H9 (cell line): ENCODE results near the gene ILDR1. TPM values are rescaled to one million over a fixed set of nuclear protein-coding genes. Genes with fewer than 3 reads are reported as not detected.

Experiments
- DNase-seq: peaks from one replicate; pipeline ENCODE4 v3.0.0-alpha.2; 2017
- H2AFZ ChIP-seq: one replicate; pipeline ENCODE4 v1.6.1; 2013; ENCODE audit warnings: mild to moderate bottlenecking, low read length, control low read depth, moderate library complexity
- H2AK5ac ChIP-seq: 2 replicates; pipeline ENCODE4 v1.6.1; 2013; ENCODE audit warnings: low read length, control low read depth, mixed read lengths; ENCODE audit not compliant: insufficient read length
- H2BK120ac ChIP-seq: one replicate; pipeline ENCODE4 v1.6.1; 2013; ENCODE audit warnings: low read depth, mild to moderate bottlenecking, low read length, control low read depth, inconsistent platforms; ENCODE audit not compliant: poor library complexity, severe bottlenecking
- H2BK12ac ChIP-seq: 2 replicates; pipeline ENCODE4 v1.6.1; 2013; ENCODE audit warnings: low read length, control low read depth, mixed read lengths, low read depth; ENCODE audit not compliant: insufficient read length
- H2BK15ac ChIP-seq: 2 replicates; pipeline ENCODE4 v1.6.1; 2013; ENCODE audit warnings: low read depth, low read length, control low read depth
- H2BK20ac ChIP-seq: one replicate; pipeline ENCODE4 v1.6.1; 2013; ENCODE audit warnings: low read depth, mild to moderate bottlenecking, low read length, control low read depth, inconsistent platforms; ENCODE audit not compliant: poor library complexity, severe bottlenecking
- H2BK5ac ChIP-seq: 2 replicates; pipeline ENCODE4 v1.6.1; 2013; ENCODE audit warnings: low read length, control low read depth, mixed read lengths; ENCODE audit not compliant: insufficient read length
- H3K14ac ChIP-seq: 2 replicates; pipeline ENCODE4 v1.6.1; 2013; ENCODE audit warnings: low read length, control low read depth; ENCODE audit not compliant: insufficient read depth
- H3K18ac ChIP-seq: 2 replicates; pipeline ENCODE4 v1.6.1; 2013; ENCODE audit warnings: low read depth, mild to moderate bottlenecking, mixed read lengths, low read length, control low read depth; ENCODE audit not compliant: insufficient read length
- H3K23ac ChIP-seq: 2 replicates; pipeline ENCODE4 v1.6.1; 2013; ENCODE audit warnings: low read length, control low read depth, mixed read lengths, low read depth; ENCODE audit not compliant: insufficient read length
- H3K23me2 ChIP-seq: 2 replicates; pipeline ENCODE4 v1.6.1; 2013; ENCODE audit warnings: low read depth, mild to moderate bottlenecking, mixed read lengths, low read length, control low read depth; ENCODE audit not compliant: insufficient read length, poor library complexity, severe bottlenecking
- H3K27ac ChIP-seq: 2 replicates; pipeline ENCODE4 v1.5.1; 2013; ENCODE audit warnings: low read length, control low read depth, mixed read lengths, low read depth; ENCODE audit not compliant: insufficient read length
- H3K27me3 ChIP-seq: 2 replicates; pipeline ENCODE4 v1.6.1; 2013; ENCODE audit warnings: low read length, control low read depth, inconsistent platforms; ENCODE audit not compliant: insufficient read depth
- H3K4ac ChIP-seq: 2 replicates; pipeline ENCODE4 v1.6.1; 2013; ENCODE audit warnings: low read depth, mild to moderate bottlenecking, control low read depth, inconsistent platforms, low read length, moderate library complexity
- H3K4me1 ChIP-seq: 2 replicates; pipeline ENCODE4 v1.6.1; 2013; ENCODE audit warnings: low read length, control low read depth, inconsistent platforms; ENCODE audit not compliant: insufficient read depth
- H3K4me2 ChIP-seq: 2 replicates; pipeline ENCODE4 v1.6.1; 2013; ENCODE audit warnings: low read length, control low read depth, mixed read lengths; ENCODE audit not compliant: insufficient read length, insufficient read depth
- H3K56ac ChIP-seq: 2 replicates; pipeline ENCODE4 v1.6.1; 2013; ENCODE audit warnings: low read depth, mild to moderate bottlenecking, mixed read lengths, low read length, control low read depth; ENCODE audit not compliant: insufficient read length
- H3K79me1 ChIP-seq: 2 replicates; pipeline ENCODE4 v1.6.1; 2013; ENCODE audit warnings: low read depth, mild to moderate bottlenecking, moderate library complexity, low read length, control low read depth, inconsistent platforms; ENCODE audit not compliant: insufficient read depth, poor library complexity, severe bottlenecking
- H3K79me2 ChIP-seq: 2 replicates; pipeline ENCODE4 v1.6.1; 2013; ENCODE audit warnings: low read length, control low read depth, inconsistent platforms; ENCODE audit not compliant: insufficient read depth
- H3K9ac ChIP-seq: 2 replicates; pipeline ENCODE4 v1.6.1; 2013; ENCODE audit warnings: low read length, control low read depth, mixed read lengths; ENCODE audit not compliant: insufficient read length; ENCODE audit errors: extremely low read depth
- H3K9me3 ChIP-seq: one replicate; pipeline ENCODE4 v1.6.1; 2013; ENCODE audit warnings: low read depth, low read length, inconsistent platforms; ENCODE audit not compliant: control insufficient read depth
- H3T11ph ChIP-seq: one replicate; pipeline ENCODE4 v1.6.1; 2013; ENCODE audit warnings: mild to moderate bottlenecking, low read length, control low read depth, inconsistent platforms
- H4K20me1 ChIP-seq: one replicate; pipeline ENCODE4 v1.6.1; 2013; ENCODE audit not compliant: control insufficient read depth, insufficient read length, insufficient read depth
- H4K5ac ChIP-seq: 2 replicates; pipeline ENCODE4 v1.6.1; 2013; ENCODE audit warnings: low read depth, mild to moderate bottlenecking, mixed read lengths, low read length, control low read depth; ENCODE audit not compliant: insufficient read length
- H4K8ac ChIP-seq: replicated peaks from 2 replicates; pipeline ENCODE4 v1.6.1; 2013; ENCODE audit warnings: low read length, control low read depth, mixed read lengths, low read depth; ENCODE audit not compliant: insufficient read length
- H4K91ac ChIP-seq: 2 replicates; pipeline ENCODE4 v1.6.1; 2013; ENCODE audit warnings: low read depth, mild to moderate bottlenecking, moderate library complexity, mixed read lengths, low read length, control low read depth; ENCODE audit not compliant: insufficient read length
- H3K27ac Mint-ChIP-seq, 3 experiments: 2 replicates in 2 of 3; 3 replicates in 1 of 3; pipeline ENCODE4 v1.8.0; 2020 to 2021; ENCODE audit warnings: mixed read lengths in 3 of 3, mild to moderate bottlenecking in 1 of 3, moderate library complexity in 1 of 3
- H3K27me3 Mint-ChIP-seq: 2 replicates; pipeline ENCODE4 v1.8.0; 2021; ENCODE audit warnings: low read depth, mild to moderate bottlenecking, moderate library complexity, mixed read lengths
- H3K36me3 Mint-ChIP-seq, 3 experiments: 2 replicates in 2 of 3; 3 replicates in 1 of 3; pipeline ENCODE4 v1.8.0; 2020 to 2021; ENCODE audit warnings: low read depth in 3 of 3, mixed read lengths in 3 of 3; ENCODE audit not compliant: insufficient read depth in 1 of 3
- H3K4me1 Mint-ChIP-seq, 2 experiments: 2 replicates each; pipeline ENCODE4 v1.8.0; 2020; ENCODE audit warnings: mixed read lengths in 2 of 2
- H3K4me3 Mint-ChIP-seq, 2 experiments: 2 replicates in 1 of 2; 3 replicates in 1 of 2; pipeline ENCODE4 v1.8.0; 2020 to 2021; ENCODE audit warnings: mild to moderate bottlenecking in 2 of 2, mixed read lengths in 2 of 2, moderate library complexity in 1 of 2
- H3K9me3 Mint-ChIP-seq, 2 experiments: 2 replicates in 1 of 2; 3 replicates in 1 of 2; pipeline ENCODE4 v1.8.0; 2020; ENCODE audit warnings: mild to moderate bottlenecking in 2 of 2, mixed read lengths in 2 of 2, moderate library complexity in 1 of 2
- WGBS: extraction: QIAGEN DNeasy Blood & Tissue Kit; methylation state at CpG from one replicate; pipeline ENCODE4 v1.1.7; 2013; ENCODE audit warnings: missing lambda C conversion rate, low lambda C conversion rate, mixed read lengths; ENCODE audit not compliant: insufficient read length; ENCODE audit errors: extremely low coverage; 5-methylcytosine and 5-hydroxymethylcytosine counted together
- total RNA-seq: library from RNA; stranded (reverse); gene quantifications from 2 replicates; pipeline ENCODE4 v1.2.1, GENCODE V29; 2021
- TF ChIP-seq, protein P1 (sequence below): fragments of 200-600 bp; sonication (generic); conservative IDR thresholded peaks from 3 replicates; pipeline ENCODE4 v1.8.0; 2021; ENCODE audit warnings: antibody characterized with exemption, mild to moderate bottlenecking

Gene ILDR1
- total RNA-seq, 1 experiment from 2014 or later: 0.68 TPM

DNA sequence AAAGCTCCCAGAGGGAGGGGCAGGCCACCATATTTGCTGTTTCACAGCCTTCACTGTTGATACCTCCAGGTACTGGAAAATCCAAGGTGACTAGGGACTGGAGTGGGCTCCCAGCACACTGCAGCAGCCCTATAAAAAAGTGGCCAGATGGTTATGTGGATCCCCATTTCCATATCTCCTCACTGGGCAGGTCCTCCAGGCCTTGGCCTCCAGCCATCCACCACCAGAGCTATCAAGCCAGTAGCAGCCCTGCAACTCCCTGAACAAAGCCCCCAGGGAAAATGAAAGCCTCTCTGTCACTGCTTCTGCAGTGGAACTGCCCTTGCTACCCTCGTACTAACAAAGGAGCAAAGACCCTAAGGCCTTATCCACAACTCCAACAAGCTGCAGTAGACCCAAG is 58.4 kb downstream of the ILDR1 start:
- Mint-ChIP-seq H3K4me1 (peaks cover 3 to 6% of the 10 kb centered on the region in 2 experiments; a peak in 3 of 4 replicates), H3K4me3 (no peak overlapping the region), H3K27ac (no peak overlapping the region), H3K27me3 (no peaks in the 10 kb centered on the region; the same call in none of the 2 replicates), H3K9me3 (peaks cover 3 to 14% of the 10 kb centered on the region in 2 experiments; a peak in 4 of 5 replicates), H3K36me3 (peaks cover 2 to 5% (median 2%) of the 10 kb centered on the region in 3 experiments; a peak in 4 of 7 replicates)
- Histone ChIP-seq H2BK120ac (no peak overlapping the region), H4K8ac (no peak overlapping the region), H4K5ac (no peak overlapping the region), H2AK5ac (no peak overlapping the region), H3K4me2 (no peak overlapping the region), H3K23ac (no peak overlapping the region), H2BK20ac (no peak overlapping the region), H3K18ac (no peak overlapping the region), H2BK5ac (no peak overlapping the region), H3T11ph (no peak overlapping the region), H3K27ac (no peak overlapping the region), H4K91ac (no peak overlapping the region), H2BK15ac (no peak overlapping the region), H2BK12ac (no peak overlapping the region), H3K23me2 (no peaks in the 10 kb centered on the region), H3K9ac (no peak overlapping the region), H4K20me1 (no peaks in the 10 kb centered on the region), H3K79me2 (no peaks in the 10 kb centered on the region), H3K56ac (no peak overlapping the region), H3K4ac (no peak overlapping the region), H3K4me1 (no peaks in the 10 kb centered on the region), H3K14ac (no peak overlapping the region), H2AFZ (no peak overlapping the region), H3K79me1 (no peaks in the 10 kb centered on the region), H3K9me3 (no peaks in the 10 kb centered on the region), H3K27me3 (no peaks in the 10 kb centered on the region)
- WGBS: no CpG with 5 or more reads among the region's 1 CpG
- TF ChIP-seq, protein P1, sequence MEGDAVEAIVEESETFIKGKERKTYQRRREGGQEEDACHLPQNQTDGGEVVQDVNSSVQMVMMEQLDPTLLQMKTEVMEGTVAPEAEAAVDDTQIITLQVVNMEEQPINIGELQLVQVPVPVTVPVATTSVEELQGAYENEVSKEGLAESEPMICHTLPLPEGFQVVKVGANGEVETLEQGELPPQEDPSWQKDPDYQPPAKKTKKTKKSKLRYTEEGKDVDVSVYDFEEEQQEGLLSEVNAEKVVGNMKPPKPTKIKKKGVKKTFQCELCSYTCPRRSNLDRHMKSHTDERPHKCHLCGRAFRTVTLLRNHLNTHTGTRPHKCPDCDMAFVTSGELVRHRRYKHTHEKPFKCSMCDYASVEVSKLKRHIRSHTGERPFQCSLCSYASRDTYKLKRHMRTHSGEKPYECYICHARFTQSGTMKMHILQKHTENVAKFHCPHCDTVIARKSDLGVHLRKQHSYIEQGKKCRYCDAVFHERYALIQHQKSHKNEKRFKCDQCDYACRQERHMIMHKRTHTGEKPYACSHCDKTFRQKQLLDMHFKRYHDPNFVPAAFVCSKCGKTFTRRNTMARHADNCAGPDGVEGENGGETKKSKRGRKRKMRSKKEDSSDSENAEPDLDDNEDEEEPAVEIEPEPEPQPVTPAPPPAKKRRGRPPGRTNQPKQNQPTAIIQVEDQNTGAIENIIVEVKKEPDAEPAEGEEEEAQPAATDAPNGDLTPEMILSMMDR: no peak
- no peak for DNase-seq
